ENCODE data around the gene PTGER1.

Gene PTGER1

DNA sequence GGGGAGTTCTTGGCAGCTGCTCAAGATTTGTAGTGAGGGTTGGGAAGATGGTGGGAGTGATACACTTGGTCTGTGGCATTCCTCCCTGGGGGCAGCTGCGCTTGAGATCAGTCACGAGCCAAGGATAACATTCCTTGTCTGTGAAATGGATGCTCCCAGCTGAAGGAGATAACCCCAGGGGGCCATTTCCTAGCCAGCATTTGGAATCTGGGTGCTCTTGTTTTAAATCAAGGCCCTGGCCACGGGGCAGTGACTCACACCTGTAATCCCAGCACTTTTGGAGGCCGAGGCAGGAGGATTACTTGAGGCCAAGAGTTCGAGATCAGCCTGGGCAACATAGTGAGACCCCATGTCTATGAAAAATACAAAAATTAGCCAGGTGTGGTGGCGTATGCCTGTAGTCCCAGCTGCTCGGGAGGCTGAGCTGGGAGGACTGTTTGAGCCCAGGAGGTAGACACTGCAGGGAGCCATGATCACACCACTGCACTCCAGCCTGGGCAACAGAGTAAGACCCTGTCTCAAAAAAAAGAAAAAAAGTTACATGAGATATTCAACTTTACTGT is 37.5 kb downstream of the PTGER1 start:
- DNase-seq (ENCODE audit: low read depth) = no peak
- TF ChIP-seq CTCF (IDR thresholded peaks at IDR 0.05; ENCODE audit: insufficient read depth, low read depth, low read length, missing control alignments) = no peak
- no peak overlapping the region for H3K4me3 ChIP-seq (ENCODE audit: low read length)

- DNase-seq (ENCODE audit: low read depth) = no peak
- H3K4me3 ChIP-seq (ENCODE audit: low read length) = no peak overlapping the region
- TF ChIP-seq CTCF (IDR thresholded peaks at IDR 0.05; ENCODE audit: insufficient read depth, low read depth, low read length, missing control alignments) = no peak
These were observed 39.7 kb downstream of the PTGER1 start for GRCh38 chr19:14435320-14436050.

- H3K4me3 ChIP-seq (ENCODE audit: low read length) = no peak overlapping the region
- DNase-seq (ENCODE audit: low read depth) = peak; percentile 47
- TF ChIP-seq CTCF (IDR thresholded peaks at IDR 0.05; ENCODE audit: insufficient read depth, low read depth, low read length, missing control alignments) = no peak
These were observed 40.4 kb downstream of the PTGER1 start for GRCh38 chr19:14434543-14435319.

DNA sequence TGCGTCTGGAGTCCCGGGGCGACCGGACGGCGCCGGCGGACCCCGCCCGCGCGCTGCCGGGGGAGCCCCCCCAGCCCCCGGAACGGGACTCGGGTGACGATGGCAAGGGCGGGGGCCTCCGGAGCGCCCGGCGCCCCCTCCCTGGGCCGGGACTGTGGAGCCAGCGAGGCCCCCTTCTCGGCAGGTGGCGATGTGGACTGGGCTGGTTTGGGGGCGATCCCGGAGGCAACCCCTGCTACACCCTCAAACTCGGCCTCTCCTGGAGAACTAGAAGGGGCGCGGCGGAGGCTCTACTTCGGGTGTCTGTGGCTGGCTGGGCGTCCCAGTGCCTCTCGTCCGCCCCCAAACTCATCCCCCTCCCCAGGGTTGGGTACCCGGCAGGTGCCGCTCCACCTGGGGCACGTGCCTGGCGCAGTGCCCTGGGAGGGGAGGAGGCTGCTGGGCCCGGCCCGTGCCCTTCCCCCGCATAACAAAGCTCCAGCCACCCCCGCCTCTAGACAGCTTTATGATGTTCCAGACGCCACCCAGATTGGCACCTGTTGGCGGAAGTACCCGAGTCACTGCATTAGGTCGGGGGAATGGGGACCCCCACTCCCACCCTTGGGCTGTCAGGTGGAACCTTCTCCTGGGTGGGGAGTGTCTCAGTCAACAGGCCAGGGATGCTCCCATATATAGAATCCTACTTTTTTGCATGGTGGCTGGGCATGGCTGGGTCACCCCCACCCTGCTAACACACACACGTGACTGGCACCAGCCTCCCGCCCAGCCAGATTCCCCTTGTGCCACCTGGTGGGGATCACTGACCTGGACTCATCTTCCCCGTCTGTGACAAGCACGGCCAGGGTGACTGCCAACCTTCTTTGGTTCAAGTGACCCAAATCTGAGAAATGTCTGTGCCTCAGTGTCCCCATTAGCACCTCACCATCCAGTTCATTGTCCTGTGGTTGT is 41.3 kb downstream of the PTGER1 start:
- DNase-seq (ENCODE audit: low read depth) = no peak
- H3K4me3 ChIP-seq (ENCODE audit: low read length) = peak overlapping the region; percentile 24
- TF ChIP-seq CTCF (IDR thresholded peaks at IDR 0.05; ENCODE audit: insufficient read depth, low read depth, low read length, missing control alignments) = no peak

- no peak for TF ChIP-seq CTCF (IDR thresholded peaks at IDR 0.05; ENCODE audit: insufficient read depth, low read depth, low read length, missing control alignments)
- DNase-seq (ENCODE audit: low read depth) = no peak
- H3K4me3 ChIP-seq (ENCODE audit: low read length) = peak within 1 kb of the TSS; percentile 24
These were observed 42.2 kb downstream of the PTGER1 start, which contains the start of gene PKN1 for GRCh38 chr19:14432791-14433553. TSS of gene PKN1 (plus strand) at chr19:14433306. CDS start at chr19:14433522, 216 bp downstream.

DNA sequence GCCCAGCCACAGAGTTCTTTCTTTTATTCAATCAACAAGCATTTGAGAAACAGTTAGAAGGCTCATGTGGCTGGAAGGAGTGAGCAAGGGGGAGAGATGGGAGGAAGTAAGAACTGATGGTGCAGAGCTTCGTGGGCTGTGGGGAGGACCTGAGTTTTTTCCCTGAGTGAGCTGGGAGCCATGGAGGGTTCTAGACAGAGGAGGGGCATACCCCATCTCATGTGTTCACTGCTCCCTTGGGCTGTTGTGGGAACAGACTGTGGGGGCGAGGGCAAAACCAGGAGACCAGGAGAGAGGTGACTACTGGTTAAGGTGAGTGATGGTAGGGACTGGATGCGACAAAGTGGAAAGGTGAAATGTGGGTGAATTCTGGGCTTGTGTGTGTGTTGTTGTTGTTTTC is 44.4 kb downstream of the PTGER1 start:
- TF ChIP-seq CTCF (IDR thresholded peaks at IDR 0.05; ENCODE audit: insufficient read depth, low read depth, low read length, missing control alignments) = no peak
- no peak overlapping the region for H3K4me3 ChIP-seq (ENCODE audit: low read length)
- no peak for DNase-seq (ENCODE audit: low read depth)

All from epithelial cell of esophagus (primary cell).